ENCODE results near the gene VSNL1. TPM values are rescaled to one million over a fixed set of nuclear protein-coding genes. Genes with fewer than 3 reads are reported as not detected.

Gene VSNL1
- total RNA-seq, 1 experiment from 2014 or later = 0.08 TPM

DNA sequence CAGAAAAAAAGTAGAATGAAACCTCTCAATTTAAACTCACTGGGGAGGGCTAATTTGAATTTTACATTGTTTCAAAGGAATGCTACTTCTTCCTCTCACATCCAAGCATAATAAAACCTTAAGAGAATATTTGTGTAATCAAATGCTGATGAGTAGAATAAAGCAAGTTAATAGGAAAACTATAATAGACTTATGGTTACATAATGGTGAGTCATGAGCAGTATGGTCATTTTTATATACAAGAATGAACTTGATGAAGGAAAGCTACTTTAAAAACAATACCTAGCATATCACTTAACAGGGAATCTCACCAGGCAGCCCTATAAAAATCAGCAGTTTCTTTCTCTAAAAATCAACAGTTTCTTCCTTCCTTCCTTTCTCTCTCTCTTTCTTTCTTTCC is 80.3 kb downstream of the VSNL1 start:
- in situ Hi-C loops (cut with HindIII; ENCODE audit: low pct_unique_long_range_greater_than_20kb, low sequenced_read_pairs) = no loop called here

DNA sequence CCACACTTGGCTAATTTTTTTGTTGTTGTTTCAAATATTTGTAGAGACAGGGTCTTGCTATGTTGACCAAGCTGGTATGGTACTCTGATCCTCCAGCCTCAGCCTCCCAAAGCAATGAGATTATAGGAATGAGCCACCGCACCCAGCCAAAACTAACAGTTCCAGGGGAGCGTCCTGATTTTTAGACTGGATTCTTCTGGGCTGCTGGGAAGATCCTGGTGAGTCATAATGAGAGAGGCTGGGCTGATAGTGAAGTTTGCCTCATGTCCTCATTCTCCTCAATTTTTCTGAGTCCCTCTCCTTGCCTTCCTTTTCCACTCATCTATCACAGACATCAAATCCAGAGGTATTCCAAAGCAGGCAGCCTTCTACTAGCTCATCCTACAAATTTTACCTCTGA is 81.3 kb downstream of the VSNL1 start:
- no peak for DNase-seq (ENCODE audit: low read depth, low spot score)
- in situ Hi-C loops (cut with HindIII; ENCODE audit: low pct_unique_long_range_greater_than_20kb, low sequenced_read_pairs) = no loop called here

More for the DNA sequence above, 80.3 kb downstream of the VSNL1 start:
- no peak for DNase-seq (ENCODE audit: low read depth, low spot score)

DNA sequence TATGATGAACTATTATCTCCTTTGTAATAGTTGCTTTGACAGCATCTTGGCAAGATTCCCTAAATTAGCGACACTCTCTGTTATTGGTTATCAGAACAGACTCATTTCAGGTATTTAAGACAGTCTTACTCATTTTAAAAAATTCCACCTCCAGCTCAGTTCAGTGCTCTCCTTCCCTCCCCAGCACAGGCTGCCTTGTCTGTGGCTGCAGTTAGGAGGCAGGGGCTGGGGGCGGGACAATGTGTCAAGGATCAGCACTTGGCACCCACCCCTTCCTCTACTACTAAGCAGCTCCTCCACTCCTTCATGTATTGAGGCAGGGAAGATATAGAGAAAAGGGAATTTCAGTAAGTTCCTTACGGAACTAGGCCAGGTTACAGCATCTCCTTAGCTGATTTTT is 85.0 kb downstream of the VSNL1 start:
- in situ Hi-C loops (cut with HindIII; ENCODE audit: low pct_unique_long_range_greater_than_20kb, low sequenced_read_pairs) = no loop called here

DNA sequence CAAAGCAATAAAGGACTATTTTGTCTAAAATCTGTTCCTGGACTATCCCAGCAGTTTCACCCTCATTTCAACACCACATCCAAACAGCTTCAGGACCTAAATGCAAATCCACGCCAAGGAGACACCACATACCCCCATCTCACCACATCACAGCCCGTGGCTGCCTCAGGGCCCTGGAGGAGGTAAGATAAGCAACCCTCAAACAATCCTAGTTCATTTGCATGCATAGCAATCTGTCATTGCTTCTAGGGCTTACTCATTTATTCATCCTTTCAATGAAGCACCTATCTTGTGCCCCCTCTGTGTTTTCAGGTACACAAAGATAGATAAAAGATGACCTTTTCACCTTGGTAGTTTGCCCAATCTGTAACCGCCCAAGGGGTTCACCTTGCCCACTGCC is 86.5 kb downstream of the VSNL1 start:
- in situ Hi-C loops (cut with HindIII; ENCODE audit: low pct_unique_long_range_greater_than_20kb, low sequenced_read_pairs) = no loop called here
- DNase-seq (ENCODE audit: low read depth, low spot score) = no peak

More for the DNA sequence above, 85.0 kb downstream of the VSNL1 start:
- DNase-seq (ENCODE audit: low read depth, low spot score) = no peak

GRCh38 chr2:17627434-17627833 is 86.9 kb downstream of the VSNL1 start:
- in situ Hi-C loops (cut with HindIII; ENCODE audit: low pct_unique_long_range_greater_than_20kb, low sequenced_read_pairs) = no loop called here
- DNase-seq (ENCODE audit: low read depth, low spot score) = no peak

DNA sequence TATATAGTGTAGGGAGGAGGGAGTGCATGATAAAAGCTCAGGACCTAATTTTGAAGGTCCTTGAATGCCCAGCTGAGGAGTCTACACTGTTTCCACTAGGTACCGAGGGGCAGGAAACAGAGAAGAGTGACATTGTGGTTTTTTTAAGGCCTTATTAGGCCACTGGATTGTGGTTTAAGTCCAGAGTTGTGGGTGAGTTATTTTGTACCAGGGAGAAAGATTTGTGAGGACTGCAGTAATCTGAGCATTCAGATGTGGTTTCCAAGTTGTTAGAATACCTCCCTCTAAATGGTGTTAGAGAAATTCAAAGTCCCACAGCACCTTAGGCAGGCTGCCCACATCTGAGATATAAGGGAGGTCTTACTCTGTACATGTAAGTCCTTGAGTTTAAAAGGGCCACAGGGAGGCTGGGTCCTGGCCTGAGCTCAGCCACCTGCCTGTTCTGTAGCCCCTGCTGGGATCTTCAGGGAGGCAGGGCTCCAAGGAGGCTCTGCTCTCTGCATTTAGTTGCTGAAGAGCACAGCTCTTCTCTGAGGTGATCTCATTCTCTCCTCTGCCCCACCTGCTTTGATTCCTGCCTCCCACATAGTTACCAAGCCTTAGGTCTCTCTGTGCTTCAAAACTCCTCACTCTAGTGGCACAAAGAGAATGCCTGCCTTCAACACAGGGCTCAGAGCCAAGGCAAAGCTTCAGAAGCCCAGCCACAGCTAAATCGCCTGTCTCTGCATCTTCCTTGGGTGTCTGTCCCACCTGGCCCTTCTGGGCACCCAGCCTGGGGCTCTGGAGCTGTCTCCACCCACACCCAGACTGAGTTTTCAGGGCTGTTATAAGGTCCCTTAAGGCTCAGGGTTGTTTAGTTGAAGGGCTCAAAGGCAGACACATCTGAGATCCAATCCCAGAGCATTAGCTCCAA is 88.1 kb downstream of the VSNL1 start:
- in situ Hi-C loops (cut with HindIII; ENCODE audit: low pct_unique_long_range_greater_than_20kb, low sequenced_read_pairs) = no loop called here

DNA sequence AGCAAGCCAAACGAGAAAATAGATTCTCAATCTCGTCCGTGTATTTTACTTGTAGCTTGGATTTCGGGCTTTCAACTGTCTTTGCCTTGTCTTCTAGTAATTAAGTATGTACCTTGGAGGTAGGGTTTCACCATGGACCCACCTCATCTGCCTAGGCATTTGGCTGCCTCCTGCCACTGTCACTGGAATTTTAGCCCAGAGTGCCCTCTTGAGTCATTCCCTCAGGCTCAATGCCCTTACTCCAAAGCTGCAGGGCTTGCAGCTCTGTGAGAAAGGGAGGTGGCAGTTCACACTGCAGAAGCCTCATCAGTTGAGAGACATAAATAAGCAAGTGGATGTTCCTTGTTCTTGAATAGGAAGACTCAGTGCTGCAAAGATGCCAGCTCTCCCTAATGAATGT is 89.6 kb downstream of the VSNL1 start:
- in situ Hi-C loops (cut with HindIII; ENCODE audit: low pct_unique_long_range_greater_than_20kb, low sequenced_read_pairs) = no loop called here
- no peak for DNase-seq (ENCODE audit: low read depth, low spot score)

More for the DNA sequence above, 88.1 kb downstream of the VSNL1 start:
- DNase-seq (ENCODE audit: low read depth, low spot score) = no peak

DNA sequence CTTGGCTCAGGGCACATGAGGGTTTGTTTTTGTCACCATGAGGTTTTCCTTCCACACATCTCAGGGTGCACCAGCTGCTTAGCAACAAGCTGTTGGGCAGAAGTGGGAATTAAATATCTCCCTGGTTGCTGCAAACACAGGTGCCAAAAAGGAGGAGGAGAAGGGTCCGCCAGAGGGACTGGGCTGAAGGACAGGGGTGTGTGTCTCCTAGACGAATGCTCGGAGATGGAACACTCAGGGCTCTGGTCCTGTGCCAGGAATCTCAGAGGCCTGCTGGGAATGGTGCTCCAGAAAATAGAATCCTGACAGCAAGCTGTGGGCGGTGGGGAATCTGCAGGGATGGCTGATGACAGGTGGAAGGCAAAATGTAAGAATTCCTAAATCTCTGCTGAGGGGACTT is 94.5 kb downstream of the VSNL1 start:
- in situ Hi-C loops (cut with HindIII; ENCODE audit: low pct_unique_long_range_greater_than_20kb, low sequenced_read_pairs) = no loop called here
- no peak for DNase-seq (ENCODE audit: low read depth, low spot score)

GRCh38 chr2:17636257-17636656 is 95.8 kb downstream of the VSNL1 start:
- DNase-seq (ENCODE audit: low read depth, low spot score) = no peak
- in situ Hi-C loops (cut with HindIII; ENCODE audit: low pct_unique_long_range_greater_than_20kb, low sequenced_read_pairs) = no loop called here

DNA sequence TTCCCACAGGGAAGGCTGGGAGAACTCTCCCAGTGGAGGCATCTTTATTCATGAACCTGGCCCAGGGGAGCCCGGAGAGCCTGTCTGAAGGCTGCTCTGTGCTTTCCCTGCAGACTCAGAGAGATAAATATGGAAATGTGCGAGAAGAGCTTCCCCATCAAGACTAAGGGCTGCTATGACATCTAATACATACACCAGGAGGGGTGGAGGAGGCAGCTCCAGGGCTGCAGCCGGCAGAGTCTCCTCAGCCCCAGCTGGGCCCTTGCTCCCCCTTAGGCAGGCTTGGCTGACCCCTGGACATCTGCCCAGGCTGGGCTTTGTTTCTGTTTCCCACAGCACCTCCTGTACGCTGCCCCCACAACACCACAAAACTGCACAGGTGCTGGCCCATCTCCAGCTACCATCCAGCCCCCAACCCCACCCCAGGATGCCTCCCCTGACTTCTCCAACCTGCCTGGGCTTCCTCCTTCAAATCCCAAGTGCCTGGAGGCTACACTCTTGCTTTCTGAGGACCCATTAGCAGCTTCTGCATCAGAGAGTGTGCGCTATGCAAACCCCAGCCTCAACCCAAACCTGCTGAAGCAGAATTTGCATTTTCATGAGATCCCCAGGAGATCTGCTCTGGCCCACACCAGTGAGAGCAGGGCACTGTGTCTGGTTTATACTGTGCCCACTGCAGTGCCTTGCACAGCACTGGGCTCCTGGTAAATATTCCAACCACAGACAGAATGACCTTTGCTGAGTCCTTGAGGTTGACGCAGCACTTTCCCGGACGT is 96.8 kb downstream of the VSNL1 start:
- no peak for DNase-seq (ENCODE audit: low read depth, low spot score)
- in situ Hi-C loops (cut with HindIII; ENCODE audit: low pct_unique_long_range_greater_than_20kb, low sequenced_read_pairs) = no loop called here

DNA sequence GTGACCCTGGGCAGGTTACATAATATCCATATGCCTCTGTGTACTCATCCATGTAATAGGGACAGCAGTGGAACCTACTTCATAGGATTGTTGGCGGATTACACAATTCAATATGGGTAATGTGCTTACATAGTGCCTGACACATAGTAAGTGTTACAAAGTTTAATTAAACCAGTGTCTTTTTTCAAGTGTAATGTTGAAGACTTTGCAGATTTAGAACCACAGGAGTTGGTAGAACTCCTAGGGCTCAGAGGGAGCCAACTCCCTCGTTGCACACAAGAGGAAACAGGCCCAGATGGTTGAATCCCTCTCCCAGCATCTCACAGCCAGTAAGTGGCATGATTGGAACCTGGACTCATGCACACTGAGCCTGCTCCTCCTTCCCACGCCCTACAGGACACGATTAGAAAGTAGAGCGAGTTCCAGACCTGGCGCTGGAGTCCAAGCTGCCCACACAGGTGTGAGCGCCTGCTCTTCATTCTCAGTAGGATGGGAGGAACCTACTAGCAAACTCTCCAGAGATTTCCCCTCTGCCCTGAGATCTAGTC is 97.8 kb downstream of the VSNL1 start:
- DNase-seq (ENCODE audit: low read depth, low spot score) = no peak

GRCh38 chr2:17640406-17640805 is 99.9 kb downstream of the VSNL1 start:
- in situ Hi-C loops (cut with HindIII; ENCODE audit: low pct_unique_long_range_greater_than_20kb, low sequenced_read_pairs) = no loop called here
- DNase-seq (ENCODE audit: low read depth, low spot score) = no peak

More for the DNA sequence above, 97.8 kb downstream of the VSNL1 start:
- in situ Hi-C loops (cut with HindIII; ENCODE audit: low pct_unique_long_range_greater_than_20kb, low sequenced_read_pairs) = no loop called here

DNA sequence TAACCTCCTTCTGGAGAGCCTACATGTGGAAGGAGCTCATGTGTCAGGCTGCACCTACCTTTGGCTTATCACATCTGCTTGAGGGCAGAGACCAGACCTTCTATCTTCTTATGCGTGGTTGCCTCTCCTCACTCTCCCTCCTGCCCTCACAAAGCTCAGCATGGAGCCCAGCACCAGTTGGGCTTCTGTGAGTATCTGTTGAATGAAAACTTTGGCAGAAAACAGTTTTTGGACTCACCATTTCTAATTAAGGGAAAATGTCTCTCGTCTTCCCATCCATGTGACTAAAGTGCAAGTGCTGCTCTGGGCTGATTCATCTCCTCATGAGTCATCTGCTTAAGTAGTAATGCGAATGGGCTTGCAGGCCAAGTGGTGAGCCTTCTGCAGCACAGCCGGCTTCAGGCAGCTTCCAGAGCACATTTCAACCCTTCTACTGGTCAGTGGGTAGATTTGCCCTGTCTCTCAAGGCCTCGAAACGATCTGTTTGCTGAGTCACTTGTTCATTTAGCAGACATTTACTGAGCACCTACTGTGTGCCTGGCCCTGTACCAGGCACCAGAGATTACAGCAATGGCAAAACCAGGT is 102.6 kb downstream of the VSNL1 start:
- in situ Hi-C loops (cut with HindIII; ENCODE audit: low pct_unique_long_range_greater_than_20kb, low sequenced_read_pairs) = no loop called here

DNA sequence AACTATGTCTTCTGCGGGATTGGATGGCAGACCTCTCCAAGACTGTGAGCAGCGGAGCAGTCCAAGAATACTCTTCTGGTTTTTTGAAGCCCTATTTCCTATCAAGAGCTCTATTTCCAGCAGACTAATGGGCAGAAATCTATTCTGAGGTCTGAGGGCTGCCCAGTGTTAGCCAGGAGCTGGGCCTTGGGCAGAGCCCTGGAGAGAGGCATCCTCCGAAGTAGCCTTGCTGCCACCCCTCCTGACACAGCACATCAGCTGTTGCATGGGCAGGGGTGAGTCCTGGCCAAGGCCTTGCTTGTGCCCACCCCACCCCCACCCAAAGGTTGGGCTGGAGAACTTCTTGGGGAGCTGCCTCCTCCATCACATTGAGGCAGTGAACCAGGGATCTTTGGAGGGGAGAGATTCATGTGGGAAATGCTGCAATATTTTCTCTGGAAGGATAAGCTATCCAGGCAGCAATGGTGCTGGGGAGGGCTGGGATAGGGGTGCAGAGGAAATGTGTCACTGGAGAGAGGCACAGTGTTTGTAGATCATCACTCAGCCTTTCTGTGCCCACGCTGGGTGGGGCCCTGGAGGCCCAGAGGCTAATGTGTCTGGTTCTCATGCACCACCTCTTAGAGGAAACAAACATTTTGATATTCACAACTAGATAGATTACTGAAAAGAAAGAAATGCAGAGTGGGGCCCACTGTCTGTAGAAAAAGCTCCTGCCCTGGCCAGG is 104.7 kb downstream of the VSNL1 start:
- in situ Hi-C loops (cut with HindIII; ENCODE audit: low pct_unique_long_range_greater_than_20kb, low sequenced_read_pairs) = no loop called here
- DNase-seq (ENCODE audit: low read depth, low spot score) = no peak

More for the DNA sequence above, 102.6 kb downstream of the VSNL1 start:
- DNase-seq (ENCODE audit: low read depth, low spot score) = peak; percentile 60

- peak; percentile 81 for DNase-seq (ENCODE audit: low read depth, low spot score)
- in situ Hi-C loops (cut with HindIII; ENCODE audit: low pct_unique_long_range_greater_than_20kb, low sequenced_read_pairs) = no loop called here
Observed at GRCh38 chr2:17646081-17646554, 105.6 kb downstream of the VSNL1 start.

GRCh38 chr2:17646838-17647701 is 106.6 kb downstream of the VSNL1 start:
- in situ Hi-C loops (cut with HindIII; ENCODE audit: low pct_unique_long_range_greater_than_20kb, low sequenced_read_pairs) = no loop called here
- no peak for DNase-seq (ENCODE audit: low read depth, low spot score)
